Activated gamma-delta T cell treated with anti-CD3 and anti-CD28 coated beads, Interleukin-2, amount 50 U/mL, for 16 hours (primary cell): Measurements from ENCODE around the gene RBMS3.
"Not testable (repeated sequence)": the region's sequence is repeated elsewhere in the genome, so short reads cannot be mapped to it uniquely, and the experiment has no call there.

Source experiments
- DNase-seq: peaks from one replicate; pipeline ENCODE4 v3.0.0-alpha.2; 2020; ENCODE audit warnings: low read depth

RBMS3 gene

DNA sequence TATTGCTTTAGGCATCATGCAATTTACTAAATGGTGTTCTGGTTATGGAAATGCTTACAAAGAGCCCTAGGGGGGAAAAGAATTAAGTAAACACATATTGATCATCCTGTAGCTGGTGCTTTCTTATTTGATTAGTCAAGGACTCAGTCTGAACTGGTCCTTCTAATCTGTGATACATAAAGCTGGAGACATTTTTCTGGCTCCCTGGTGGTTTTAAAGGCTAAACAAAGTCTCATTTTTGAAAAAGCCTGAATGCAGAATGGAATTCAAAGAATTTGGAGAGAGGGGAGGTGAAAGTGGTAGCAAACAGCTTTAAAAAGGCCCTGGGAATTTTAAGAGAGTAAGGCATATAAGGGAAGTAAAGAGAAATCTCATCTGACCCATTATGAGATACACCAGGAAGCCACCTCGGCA is 149.7 kb downstream of the RBMS3 start:
- no peak for DNase-seq

DNA sequence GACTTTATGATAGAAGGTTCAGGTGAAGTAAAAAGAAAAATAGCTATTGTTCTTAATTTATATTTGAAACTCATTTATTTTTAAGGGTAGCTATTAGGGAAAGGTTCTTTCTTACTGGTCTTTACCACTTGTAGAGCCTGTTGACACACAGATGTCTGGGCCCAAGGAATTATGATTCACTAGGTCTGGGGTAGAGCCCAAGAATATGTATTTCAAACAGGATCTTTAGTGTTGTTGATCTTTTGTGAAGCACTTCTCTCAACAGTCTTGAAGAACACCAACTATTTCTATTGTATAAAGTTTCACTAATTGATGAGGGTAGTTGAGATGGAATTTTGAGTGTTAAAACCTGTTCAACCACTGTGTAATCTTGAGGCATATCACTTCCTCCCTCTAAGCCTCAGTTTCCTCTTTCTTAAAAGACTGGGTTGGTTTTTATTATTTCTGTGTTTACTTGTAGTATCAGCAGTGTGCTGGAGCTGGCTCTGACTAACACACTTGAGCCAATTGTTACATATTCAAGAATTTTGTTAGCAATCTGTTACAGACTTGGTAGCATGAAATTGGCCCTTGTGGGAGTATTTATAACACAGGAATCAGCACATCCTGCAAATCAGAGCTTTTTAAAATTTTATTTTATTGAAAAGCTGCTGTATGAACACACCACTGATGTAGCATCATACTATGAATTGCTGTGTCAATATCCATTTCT is 155.9 kb downstream of the RBMS3 start:
- no peak for DNase-seq

DNA sequence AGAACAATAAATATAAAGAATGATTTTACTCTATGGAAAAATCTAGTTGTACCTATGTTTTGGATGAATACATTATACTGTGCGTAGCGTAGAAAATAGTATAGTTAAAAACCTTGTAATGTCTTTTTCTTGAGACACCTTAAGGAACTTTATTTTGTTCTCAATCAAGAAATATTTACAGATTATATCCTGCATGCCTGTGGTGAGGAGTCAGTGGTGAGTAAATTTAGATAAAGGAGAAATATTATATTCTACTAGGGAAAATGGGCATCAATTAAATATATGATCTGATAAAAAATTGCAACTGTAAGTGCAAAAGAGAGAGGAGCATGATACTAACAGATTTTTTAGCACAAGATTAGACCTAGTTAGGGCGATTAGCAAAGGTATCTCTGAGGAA is 157.7 kb downstream of the RBMS3 start:
- no peak for DNase-seq

DNA sequence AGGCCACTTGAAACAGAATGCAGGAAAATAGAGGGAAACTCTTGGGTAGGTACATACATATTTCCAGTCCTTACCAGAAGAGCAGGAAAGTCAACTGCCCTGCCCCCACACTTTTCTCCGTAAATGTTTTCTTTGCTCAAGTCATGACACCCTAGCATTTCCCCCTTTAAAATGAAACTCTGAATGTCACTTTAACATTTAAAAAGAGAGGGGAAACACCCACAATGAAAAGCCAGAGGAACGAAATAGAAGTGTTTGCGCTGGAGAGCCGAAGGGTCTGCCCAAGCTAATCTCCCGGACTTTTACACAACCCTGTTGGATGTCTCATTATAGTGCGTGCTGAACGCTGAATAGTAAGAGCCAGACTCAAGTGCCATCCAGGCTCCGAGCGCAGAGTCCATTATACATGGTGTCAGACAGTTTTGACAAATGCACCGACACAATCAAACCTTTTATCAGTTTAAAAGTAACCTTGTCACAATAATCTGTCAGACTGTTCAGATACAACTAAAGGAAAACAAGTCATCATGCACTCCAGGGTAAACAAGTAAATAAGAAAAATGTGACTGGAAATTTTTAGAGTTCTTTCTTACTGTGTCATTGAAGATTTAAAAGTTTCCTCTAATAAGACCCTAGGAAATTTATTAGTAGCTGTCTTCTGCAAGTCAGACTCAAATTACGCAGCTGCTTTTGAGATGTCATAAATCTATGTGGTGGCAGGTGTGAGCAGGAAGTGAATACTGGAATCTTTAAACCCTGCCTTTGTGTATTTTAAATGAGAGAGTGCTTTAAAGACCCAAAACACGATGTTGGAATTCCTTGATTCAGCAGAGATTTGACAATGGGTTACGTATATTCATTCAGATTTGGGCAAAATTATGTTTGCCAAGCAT is 159.8 kb downstream of the RBMS3 start:
- no peak for DNase-seq

DNA sequence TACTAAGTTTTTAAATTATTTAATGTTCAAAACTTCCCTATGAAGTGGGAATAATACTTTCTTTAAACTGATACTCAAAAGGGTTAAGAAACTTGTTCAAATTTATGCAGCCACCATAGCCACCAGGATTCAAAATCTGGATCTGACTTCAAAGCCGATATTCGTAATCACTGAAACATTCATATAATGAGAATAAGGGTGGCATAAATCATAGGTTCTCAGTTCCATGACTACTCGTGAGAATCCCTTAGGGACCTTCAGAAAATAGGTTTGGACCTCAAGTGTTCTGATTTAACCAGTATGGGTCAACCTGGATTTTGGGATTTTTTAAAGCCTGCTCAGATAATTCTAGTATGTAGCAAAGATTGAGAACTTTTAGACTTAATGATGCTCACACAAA is 160.6 kb downstream of the RBMS3 start:
- no peak for DNase-seq

DNA sequence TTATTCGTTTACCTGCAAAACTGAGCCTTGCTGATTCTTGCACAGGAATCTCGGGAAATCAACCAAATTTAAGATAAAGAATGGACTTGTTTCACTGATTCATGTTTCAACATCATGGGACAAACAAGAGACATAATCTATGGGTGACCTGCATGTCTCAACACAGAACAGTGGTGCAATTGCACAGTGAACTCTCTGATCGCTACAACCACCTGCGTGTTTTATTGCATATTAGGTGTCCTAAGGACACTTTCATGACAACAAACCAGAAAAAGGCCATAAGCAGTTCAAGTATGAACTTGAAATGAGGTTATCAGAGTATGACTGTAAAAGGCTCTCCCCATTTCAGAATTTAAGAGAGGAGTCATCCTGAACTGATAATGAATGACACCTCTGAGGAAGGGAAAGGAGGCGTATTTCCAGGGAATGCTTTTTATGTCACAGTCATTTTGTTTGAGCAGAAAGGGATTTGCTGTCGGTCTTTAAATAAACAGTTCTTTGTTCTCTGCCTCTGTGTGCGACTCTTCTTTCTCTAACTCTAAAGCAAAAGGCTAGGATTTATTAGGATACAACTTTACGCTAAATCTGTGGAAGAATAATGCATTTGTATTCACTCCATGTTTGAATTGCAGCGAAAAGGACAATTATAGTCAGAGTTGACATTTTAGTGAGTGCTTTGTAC is 167.2 kb downstream of the RBMS3 start:
- DNase-seq: no peak

DNA sequence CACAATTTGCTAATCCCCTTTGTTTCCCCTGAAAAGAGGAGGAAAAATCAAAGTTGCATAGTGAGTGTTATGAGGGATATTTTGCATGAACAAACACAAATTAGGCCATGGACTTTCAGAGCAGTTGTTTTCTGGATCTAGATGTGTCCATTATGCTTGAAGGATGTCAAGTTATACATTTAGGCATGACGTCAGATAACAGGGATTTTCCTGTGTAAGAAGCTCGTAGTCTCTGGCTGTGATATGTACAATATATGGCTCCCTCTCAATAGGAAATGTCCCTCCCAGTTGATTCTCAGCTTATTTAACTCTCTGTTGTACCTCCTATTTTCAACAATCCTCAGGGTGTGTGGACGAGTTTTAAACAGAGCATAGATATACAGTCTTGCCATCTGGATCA is 171.0 kb downstream of the RBMS3 start:
- no peak for DNase-seq

DNA sequence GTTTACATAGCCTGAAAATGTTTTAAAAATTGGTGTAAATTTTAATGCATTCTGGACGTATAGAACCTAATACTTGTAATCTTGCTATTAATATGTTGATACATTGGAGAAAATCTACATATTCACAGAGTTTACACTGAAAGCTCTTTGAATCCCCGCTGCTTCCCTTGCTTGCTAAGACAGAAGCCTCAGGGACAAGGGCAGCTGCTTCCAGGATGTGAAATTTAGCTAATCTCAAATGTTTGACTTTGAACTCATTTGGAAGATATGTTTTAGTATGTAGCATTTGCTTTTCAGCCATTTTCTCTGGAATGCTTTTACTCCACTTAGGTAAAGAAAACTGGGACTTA is 172.0 kb downstream of the RBMS3 start:
- no peak for DNase-seq

DNA sequence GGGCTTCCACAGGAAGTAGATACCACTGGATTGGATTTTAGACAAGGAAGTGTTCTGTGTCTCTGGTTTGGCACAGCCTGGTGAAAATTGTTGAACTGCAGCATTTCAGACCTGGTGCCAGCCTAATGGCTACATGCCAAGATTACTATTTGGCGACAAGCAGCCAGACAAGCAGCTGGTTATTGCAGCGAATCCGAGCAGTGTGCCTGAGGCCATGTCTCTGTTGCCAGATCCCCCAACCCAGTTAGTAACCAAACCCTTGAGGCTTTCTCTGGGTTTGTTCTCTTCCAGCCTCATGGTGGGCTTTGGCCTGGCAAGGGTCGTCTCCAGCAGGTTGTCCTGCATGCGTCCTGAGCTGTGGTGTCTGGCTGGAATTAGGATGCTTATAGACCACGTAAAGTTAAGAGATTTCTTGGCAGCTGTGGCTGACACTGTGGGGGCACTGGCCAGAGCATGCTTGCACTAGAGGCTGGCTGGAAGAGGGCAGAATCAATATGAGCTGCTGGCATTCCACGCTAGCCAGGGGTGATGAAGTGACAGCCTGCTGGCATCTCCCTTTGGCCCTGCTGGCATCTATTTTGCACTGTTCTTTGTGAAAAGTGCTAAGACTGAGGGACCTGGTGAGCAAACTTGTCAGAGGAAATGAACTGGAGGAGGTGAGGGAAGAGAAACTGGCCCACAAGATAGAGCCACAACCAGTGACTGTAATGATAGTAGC is 172.6 kb downstream of the RBMS3 start:
- DNase-seq: no peak

DNA sequence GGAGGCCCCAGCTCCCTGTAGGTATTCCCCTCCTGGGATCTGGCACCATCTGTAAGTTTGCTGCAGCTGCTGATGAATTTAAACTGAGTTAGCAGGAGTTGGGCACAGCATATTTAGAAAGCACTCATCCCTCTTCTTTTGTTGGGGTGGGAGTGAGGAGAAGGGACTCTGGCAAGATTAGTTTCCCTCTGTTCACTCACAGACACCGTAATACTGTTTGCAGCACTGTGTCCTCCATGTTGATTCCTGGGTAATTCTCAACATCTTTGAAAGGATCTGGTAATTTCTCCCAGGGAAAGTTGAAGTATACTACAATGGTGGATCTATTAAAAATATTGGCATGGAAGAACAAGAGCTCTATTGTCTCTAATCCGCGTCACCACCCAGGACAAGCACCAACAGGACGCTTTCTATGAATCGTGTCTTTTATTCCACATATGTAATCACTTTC is 173.3 kb downstream of the RBMS3 start:
- DNase-seq: no peak

DNA sequence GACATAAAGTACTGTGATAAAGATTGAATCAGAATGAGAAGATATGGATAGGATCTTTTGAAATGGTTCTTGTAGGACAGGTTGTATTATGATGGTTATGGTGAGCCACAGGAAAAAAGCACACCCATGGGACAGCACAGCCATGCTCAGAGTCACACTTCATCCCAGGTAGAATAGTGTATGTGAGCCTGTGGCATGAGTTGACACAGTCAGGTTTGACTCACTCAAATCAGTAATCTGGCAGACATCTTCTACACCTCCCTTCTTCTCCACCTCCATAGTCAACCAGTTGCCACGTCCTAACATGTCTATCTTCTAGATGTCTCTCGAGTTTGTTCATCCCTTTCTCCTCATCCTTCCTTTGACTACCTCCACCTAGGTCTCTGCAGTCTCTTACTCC is 176.0 kb downstream of the RBMS3 start:
- no peak for DNase-seq

DNA sequence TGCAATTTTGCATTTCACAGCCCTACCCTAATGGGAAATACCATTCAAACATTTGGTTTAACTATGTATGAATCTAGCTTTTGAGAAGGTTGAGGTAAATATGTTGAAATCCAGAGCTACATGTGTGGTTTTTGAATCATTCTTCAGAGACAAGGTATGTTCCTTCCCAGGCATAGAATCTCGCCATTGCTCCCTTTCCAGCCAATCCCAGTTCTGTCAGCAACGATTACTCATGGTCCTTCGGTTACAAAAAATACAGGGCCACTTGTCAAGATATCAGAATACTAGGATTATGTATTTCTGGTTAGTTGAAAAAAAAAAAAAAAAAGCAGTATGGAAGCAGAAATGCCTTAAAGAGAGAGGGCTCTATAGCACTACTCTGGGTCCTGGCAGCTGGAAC is 182.4 kb downstream of the RBMS3 start:
- no peak for DNase-seq

DNA sequence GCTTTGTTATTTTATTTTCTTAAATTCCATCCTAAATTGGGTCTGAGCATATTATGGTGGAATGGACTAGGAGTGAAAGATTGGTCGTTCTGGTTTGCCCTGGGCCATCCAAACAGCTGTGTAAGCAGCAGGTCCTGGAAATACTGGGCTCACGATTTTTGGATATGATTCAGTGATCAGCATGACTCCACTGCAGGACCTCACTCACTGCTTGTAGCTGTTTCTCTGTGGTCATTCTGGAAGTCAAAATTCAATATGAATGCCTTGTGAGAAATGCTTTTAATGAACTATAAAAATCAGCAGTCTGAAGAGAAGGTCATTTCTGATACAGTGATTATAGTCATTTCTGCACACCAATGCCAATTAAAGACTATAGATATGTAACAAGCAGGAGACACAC is 185.0 kb downstream of the RBMS3 start:
- no peak for DNase-seq

DNA sequence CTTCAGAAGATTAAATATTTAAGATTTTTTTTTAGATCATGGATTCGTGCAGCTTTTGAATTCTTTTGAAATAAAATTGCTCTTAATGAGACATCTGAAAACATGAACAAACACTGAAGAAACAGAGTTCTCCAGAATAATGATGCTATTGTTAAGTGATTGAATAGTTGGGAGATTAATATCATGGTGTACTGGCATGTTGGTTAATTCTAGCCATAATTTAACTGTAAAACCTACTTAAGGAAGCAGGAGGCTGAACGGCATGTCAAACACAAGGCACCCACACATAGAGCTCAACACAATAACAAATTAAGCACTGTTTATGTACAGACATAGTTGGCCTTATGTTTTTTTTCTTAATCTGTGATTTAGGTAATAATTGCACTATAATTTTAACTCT is 185.6 kb downstream of the RBMS3 start:
- no peak for DNase-seq

DNA sequence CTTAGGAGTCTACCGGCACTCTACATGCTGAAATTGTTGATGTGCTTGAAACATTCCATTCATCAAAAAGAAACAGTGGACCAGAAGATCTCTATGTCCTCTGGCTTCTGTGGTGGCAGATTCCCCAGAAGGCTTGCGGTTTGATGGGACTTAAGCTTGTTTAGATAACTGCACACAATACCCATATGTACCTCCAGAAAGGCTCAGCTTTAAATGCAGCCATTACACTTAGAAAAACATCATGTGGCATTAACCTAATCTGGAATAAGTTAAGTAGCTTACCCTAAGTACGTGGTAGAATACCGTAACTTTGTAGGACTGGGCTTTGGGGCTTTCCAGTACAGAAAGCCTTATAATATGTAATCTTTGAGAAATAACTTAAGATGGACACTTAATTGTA is 187.3 kb downstream of the RBMS3 start:
- DNase-seq: no peak

DNA sequence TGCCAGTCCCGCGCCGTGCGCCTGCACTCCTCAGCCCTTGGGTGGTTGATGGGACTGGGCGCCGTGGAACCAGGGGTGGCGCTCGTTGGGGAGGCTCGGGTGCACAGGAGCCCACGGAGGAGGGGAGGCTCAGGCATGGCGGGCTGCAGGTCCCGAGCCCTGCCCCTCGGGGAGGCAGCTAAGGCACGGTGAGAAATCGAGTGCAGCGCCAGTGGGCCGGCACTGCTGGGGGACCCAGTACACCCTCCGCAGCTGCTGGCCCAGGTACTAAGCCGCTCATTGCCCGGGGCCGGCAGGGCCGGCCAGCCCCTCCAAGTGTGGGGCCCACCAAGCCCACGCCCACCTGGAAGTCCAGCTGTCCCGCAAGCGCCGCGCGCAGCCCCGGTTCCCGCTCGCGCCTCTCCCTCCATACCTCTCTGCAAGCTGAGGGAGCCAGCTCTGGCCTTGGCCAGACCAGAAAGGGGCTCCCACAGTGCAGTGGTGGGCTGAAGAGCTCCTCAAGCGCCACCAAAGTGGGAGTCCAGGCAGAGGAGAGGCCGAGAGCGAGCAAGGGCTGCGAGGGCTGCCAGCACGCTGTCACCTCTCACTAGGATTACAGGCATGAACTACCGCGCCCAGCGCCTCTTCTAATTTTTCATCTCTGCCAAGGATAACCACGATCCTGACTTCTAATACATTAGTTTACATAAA is 192.8 kb downstream of the RBMS3 start:
- DNase-seq: not testable (repeated sequence)

DNA sequence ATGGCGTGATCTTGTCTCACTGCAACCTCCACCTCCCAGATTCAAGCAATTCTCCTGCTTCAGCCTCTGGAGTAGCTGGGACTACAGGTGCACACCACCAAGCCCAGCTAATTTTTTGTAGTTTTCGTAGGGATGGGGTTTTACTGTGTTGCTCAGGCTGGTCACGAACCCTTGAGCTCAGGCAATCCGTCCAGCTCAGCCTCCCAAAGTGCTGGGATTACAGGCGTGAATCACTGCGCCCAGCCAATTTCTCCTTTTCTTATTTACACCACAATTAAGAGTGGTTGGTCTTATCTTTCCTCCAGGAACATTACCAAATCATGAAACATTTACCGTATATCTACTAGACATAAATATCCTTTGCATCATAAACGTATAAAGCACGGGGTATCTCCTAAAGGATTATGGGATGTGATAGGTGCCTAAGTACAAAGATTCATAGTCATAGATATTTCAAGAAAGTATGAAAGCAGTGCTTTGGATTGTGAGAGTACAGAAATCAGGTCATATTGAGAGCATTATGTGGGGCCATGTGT is 194.5 kb downstream of the RBMS3 start:
- DNase-seq: no peak

DNA sequence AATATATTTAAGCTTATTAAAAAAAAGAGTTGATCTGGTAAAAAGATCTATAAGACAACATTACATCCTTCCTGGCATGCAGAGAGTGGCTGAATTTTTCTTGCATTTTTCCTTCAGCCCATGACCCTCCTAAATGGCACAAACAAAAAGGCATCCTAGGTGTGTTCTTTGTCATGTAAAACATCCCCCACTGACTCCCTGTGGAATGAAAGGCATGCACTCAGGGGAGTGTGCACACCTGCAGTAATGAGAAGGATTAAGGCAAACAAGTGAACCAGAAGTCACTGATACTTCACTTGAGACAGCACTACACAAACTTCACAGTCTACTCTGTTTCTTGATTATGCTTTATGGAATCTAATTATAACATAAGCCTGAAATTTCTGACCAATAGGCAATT is 195.0 kb downstream of the RBMS3 start:
- no peak for DNase-seq

DNA sequence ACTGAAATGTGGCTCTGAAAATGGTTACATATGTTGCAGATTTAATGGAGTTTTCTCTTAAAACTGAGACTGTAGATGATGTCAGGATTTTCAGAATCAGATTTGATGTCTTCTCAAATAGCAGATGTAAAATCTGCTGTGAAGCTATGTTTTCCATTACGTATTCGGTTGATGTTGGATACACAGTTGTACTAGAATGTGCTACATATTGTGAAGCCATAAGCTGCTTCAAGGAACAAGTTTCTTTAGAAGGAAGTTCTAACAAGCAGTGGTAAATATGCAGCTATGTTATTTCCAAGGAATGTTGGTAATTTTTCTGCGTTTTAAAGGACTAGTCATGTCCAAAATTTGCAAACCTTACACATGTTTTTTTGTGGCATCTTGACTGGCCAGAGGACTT is 197.7 kb downstream of the RBMS3 start:
- DNase-seq: no peak

DNA sequence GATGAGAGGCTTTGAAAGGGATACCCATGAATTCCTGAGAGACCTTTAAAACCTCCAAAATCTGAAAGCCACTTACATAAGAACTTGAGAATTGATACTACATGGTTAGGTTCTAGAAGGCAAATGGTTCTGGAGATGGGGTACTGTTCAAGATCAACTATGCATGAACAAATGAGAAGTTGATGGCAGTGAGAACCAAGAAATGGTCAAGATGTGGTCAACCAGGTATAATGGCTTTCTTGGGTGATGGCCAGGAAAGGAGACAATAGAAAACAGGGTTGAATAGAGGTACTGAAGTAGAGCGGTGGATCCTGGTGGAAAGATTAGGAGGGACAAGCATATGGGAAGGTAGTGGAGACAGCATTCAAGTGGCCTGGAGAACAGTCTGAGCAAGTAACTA is 200.4 kb downstream of the RBMS3 start:
- DNase-seq: no peak

DNA sequence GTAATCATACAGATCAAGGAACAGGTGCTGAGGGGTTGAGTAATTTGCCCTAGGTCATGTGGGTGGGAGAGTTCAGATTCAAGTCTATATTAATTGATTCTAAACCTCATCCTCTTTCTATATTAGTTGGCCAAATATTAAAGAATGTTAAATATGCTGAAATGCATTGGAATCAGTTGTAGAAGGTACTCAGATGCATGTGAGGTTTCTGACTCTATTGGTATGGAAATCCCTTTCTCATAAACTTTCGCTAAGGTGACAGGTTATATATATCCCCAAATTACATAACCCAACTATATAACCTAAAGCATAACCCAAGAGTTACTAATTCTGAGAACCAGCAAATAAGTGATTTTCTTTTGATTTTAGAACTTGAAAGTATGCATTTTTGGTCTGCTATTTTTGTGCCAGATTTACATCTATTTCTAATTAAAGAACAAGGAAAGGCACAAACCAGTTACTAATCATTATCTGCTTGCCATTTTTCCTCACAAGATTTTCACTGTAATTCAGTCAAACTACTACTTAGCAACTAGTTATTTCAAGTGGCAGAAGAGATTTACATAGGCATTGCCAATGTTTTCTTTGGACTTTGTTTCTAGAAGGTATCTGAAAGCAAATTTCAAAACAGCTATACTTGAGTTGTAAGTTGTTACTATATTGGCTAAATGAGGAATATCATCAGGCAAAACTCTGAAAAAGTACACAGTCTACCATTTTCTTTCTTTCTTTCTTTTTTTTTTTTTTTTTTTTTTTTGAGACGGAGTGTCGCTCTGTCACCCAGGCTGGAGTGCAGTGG is 201.3 kb downstream of the RBMS3 start:
- no peak for DNase-seq
